ENCODE data around the gene TMEM269.

DNA sequence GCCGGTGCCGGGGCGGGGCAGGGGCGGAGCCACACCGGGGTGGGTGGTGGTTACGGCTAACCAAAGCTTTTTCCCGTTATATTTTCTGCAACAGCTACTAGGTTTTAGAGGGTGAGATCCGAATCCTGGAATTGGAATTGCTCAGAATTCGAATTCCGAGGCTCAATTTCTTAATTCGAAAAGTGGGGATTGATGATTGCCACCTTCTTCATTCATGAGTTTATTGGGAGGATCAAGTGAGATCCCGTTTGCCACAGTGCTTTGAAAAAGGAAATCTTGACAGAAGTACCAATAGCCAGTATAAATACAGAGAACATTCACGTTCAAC is 32.6 kb downstream of the TMEM269 start:
- TF ChIP-seq GATA2 (IDR thresholded peaks at IDR 0.05; ENCODE audit: low read depth, low read length) (no peak), GATA3 (IDR thresholded peaks at IDR 0.05; ENCODE audit: low read depth, low read length) (no peak)

Measured in SH-SY5Y (cell line).